Smooth muscle cell (in vitro differentiated cells): Measurements from ENCODE around the gene SMAD5. TPM values are rescaled to one million over a fixed set of nuclear protein-coding genes. Genes with fewer than 3 reads are reported as not detected.

Experiments
- DNase-seq: peaks from one replicate; lab custom pipeline; 2025; ENCODE audit not compliant: unreplicated experiment; lab: John Stamatoyannopoulos, UW
- H2AFZ ChIP-seq: fragments of 200-600 bp; sonication (generic); 2 replicates; pipeline ENCODE4 v1.6.0; 2016; ENCODE audit warnings: antibody characterized with exemption, low read depth, mild to moderate bottlenecking
- H3F3A ChIP-seq: fragments of 200-600 bp; sonication (generic); 2 replicates; pipeline ENCODE4 v1.6.0; 2017; ENCODE audit warnings: antibody characterized with exemption, low read depth
- H3K27ac ChIP-seq: fragments of 200-600 bp; sonication (generic); 2 replicates; pipeline ENCODE4 v1.5.1; 2016; ENCODE audit warnings: low read depth, mild to moderate bottlenecking
- H3K27me3 ChIP-seq: fragments of 200-600 bp; sonication (generic); 2 replicates; pipeline ENCODE4 v1.6.1; 2016; ENCODE audit warnings: low read depth, mild to moderate bottlenecking
- H3K36me3 ChIP-seq: fragments of 200-600 bp; sonication (generic); 2 replicates; pipeline ENCODE4 v1.5.1; 2016; ENCODE audit warnings: low read depth
- H3K4me1 ChIP-seq: fragments of 200-600 bp; sonication (generic); 2 replicates; pipeline ENCODE4 v1.5.1; 2016; ENCODE audit warnings: low read depth
- H3K4me2 ChIP-seq: fragments of 200-600 bp; sonication (generic); 2 replicates; pipeline ENCODE4 v1.6.0; 2016; ENCODE audit warnings: mild to moderate bottlenecking
- H3K4me3 ChIP-seq: fragments of 200-600 bp; sonication (generic); 2 replicates; pipeline ENCODE4 v1.5.1; 2016; ENCODE audit warnings: mild to moderate bottlenecking
- H3K79me2 ChIP-seq: fragments of 200-600 bp; sonication (generic); 2 replicates; pipeline ENCODE4 v1.6.0; 2016; ENCODE audit warnings: low read depth, mild to moderate bottlenecking
- H3K9ac ChIP-seq: fragments of 200-600 bp; sonication (generic); 2 replicates; pipeline ENCODE4 v1.6.0; 2016; ENCODE audit warnings: low read depth
- H3K9me3 ChIP-seq: fragments of 200-600 bp; sonication (generic); replicated peaks from 2 replicates; pipeline ENCODE4 v1.5.1; 2016; ENCODE audit warnings: low read depth
- H4K20me1 ChIP-seq: fragments of 200-600 bp; sonication (generic); 2 replicates; pipeline ENCODE4 v1.6.0; 2016; ENCODE audit warnings: low read depth
- WGBS: methylation state at CpG from one replicate; pipeline ENCODE4 v1.1.7; 2016; ENCODE audit warnings: low lambda C conversion rate; 5-methylcytosine and 5-hydroxymethylcytosine counted together
- polyA plus RNA-seq: library from polyadenylated mRNA; unstranded; fragments of >200 nt; fragmentation: Nextera tagmentation; extraction: Ambion mirVana; gene quantifications from 2 replicates; pipeline ENCODE4 v1.2.1, GENCODE V29; 2016
- total RNA-seq: library from RNA; depleted of rRNA; stranded (reverse); fragments of >200 nt; gene quantifications from 2 replicates; pipeline ENCODE4 v1.2.3, GENCODE V29; 2014
- TF ChIP-seq, protein P1 (sequence below): fragments of 200-600 bp; sonication (generic); IDR thresholded peaks from 2 replicates; pipeline ENCODE4 v1.5.1; 2017; ENCODE audit warnings: borderline replicate concordance, mild to moderate bottlenecking, antibody characterized with exemption; ENCODE audit not compliant: insufficient read depth, poor library complexity, severe bottlenecking

Gene SMAD5
- total and polyA plus RNA-seq, 2 experiments from 2014 or later, result 28.5 to 61.7 TPM

DNA sequence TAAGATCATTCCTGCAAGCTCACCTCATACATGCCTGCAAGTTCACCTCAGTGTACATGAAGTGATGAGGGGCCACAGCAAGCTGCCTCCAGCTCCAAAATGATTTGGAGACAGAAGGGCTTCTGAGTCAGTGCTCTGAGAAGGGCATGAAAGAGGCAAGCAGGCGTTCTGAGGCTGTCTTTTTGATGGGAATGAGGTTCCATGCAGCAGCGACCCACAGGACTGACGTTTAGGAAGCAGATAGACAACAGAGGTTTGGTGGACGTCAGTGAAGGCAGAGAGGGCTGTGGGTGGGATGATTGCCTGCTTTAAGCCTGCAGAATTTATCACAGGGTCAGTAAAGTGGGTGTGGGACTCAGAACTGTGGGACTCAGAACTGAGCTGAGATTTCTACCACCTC is 69.2 kb downstream of the SMAD5 start:
- Histone ChIP-seq H3K36me3 (no peaks in the 10 kb centered on the region), H4K20me1 (no peaks in the 10 kb centered on the region), H3K79me2 (no peaks in the 10 kb centered on the region), H3K4me3 (no peak overlapping the region), H3F3A (no peaks in the 10 kb centered on the region), H3K9me3 (no peaks in the 10 kb centered on the region), H3K4me1 (peaks cover 18% of the 10 kb centered on the region), H3K4me2 (peak overlapping the region; percentile 19), H3K27ac (no peak overlapping the region), H3K27me3 (no peaks in the 10 kb centered on the region), H2AFZ (no peak overlapping the region), H3K9ac (no peak overlapping the region)
- WGBS, result 50% methylated on average over 4 of the region's 4 CpGs
- DNase-seq, result no peak
- TF ChIP-seq, protein P1, sequence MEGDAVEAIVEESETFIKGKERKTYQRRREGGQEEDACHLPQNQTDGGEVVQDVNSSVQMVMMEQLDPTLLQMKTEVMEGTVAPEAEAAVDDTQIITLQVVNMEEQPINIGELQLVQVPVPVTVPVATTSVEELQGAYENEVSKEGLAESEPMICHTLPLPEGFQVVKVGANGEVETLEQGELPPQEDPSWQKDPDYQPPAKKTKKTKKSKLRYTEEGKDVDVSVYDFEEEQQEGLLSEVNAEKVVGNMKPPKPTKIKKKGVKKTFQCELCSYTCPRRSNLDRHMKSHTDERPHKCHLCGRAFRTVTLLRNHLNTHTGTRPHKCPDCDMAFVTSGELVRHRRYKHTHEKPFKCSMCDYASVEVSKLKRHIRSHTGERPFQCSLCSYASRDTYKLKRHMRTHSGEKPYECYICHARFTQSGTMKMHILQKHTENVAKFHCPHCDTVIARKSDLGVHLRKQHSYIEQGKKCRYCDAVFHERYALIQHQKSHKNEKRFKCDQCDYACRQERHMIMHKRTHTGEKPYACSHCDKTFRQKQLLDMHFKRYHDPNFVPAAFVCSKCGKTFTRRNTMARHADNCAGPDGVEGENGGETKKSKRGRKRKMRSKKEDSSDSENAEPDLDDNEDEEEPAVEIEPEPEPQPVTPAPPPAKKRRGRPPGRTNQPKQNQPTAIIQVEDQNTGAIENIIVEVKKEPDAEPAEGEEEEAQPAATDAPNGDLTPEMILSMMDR, result no peak

GRCh38 chr5:136202469-136203205 is 70.0 kb downstream of the SMAD5 start:
- TF ChIP-seq, protein P1, result no peak
- no peaks in the 10 kb centered on the region for H3K36me3 ChIP-seq
- H3K27ac ChIP-seq, result no peak overlapping the region
- no peak overlapping the region for H3K9ac ChIP-seq
- no peaks in the 10 kb centered on the region for H3K79me2 ChIP-seq
- H3K4me1 ChIP-seq, result peaks cover 18% of the 10 kb centered on the region
- H3K27me3 ChIP-seq, result no peaks in the 10 kb centered on the region
- 17% methylated on average over 13 of the region's 13 CpGs for WGBS
- no peak overlapping the region for H2AFZ ChIP-seq
- H3F3A ChIP-seq, result no peaks in the 10 kb centered on the region
- peak overlapping the region; percentile 19 for H3K4me2 ChIP-seq
- H4K20me1 ChIP-seq, result no peaks in the 10 kb centered on the region
- H3K4me3 ChIP-seq, result no peak overlapping the region
- DNase-seq, result no peak
- no peaks in the 10 kb centered on the region for H3K9me3 ChIP-seq

- Histone ChIP-seq H3K4me1 (peaks cover 18% of the 10 kb centered on the region), H3K4me3 (no peak overlapping the region), H3K27me3 (no peaks in the 10 kb centered on the region), H3K9me3 (no peaks in the 10 kb centered on the region), H3K36me3 (no peaks in the 10 kb centered on the region), H2AFZ (no peak overlapping the region), H3K4me2 (no peak overlapping the region), H4K20me1 (no peaks in the 10 kb centered on the region), H3F3A (no peaks in the 10 kb centered on the region), H3K27ac (no peak overlapping the region), H3K79me2 (no peaks in the 10 kb centered on the region), H3K9ac (no peak overlapping the region)
- TF ChIP-seq, protein P1, result no peak
- no peak for DNase-seq
- WGBS, result 85% methylated on average over 6 of the region's 6 CpGs
Measured at GRCh38 chr5:136203303-136203922, 70.8 kb downstream of the SMAD5 start.
